Measurements from ENCODE around the gene C4BPB. TPM values are rescaled to one million over a fixed set of nuclear protein-coding genes. Genes with fewer than 3 reads are reported as not detected.

Gene C4BPB
- total RNA-seq, 1 donor from 2014 or later = 0.25 TPM

GRCh38 chr1:207088161-207088560 lies 499 bp upstream of the C4BPB start:
- Mint-ChIP-seq H3K36me3 (ENCODE audit: low read depth, unreplicated experiment) (no peaks in the 10 kb centered on the region), H3K4me3 (ENCODE audit: unreplicated experiment) (no peak overlapping the region), H3K9me3 (ENCODE audit: unreplicated experiment) (no peaks in the 10 kb centered on the region), H3K4me1 (ENCODE audit: low read depth, unreplicated experiment) (peaks cover 44% of the 10 kb centered on the region), H3K27ac (ENCODE audit: unreplicated experiment) (peak overlapping the region; percentile 84), H3K27me3 (ENCODE audit: low read depth, unreplicated experiment) (no peaks in the 10 kb centered on the region)
- no peak overlapping the region for H3K9ac ChIP-seq (ENCODE audit: low read length)
- H2AFZ ChIP-seq (ENCODE audit: low read depth, low read length) = no peak overlapping the region
- H3K4me3 ChIP-seq (ENCODE audit: insufficient read depth, low read depth, low read length) = no peak overlapping the region
- H3K36me3 ChIP-seq (ENCODE audit: insufficient read depth, low read length) = no peaks in the 10 kb centered on the region
- H3K4me1 ChIP-seq (ENCODE audit: insufficient read depth, low read length) = peaks cover 3% of the 10 kb centered on the region
- H3K9me3 ChIP-seq (ENCODE audit: insufficient read depth, low read depth, low read length) = no peaks in the 10 kb centered on the region
- FAIRE-seq (no peak), DNase-seq (ENCODE audit: low read depth) (peak; percentile 54)
- H3K27ac ChIP-seq (ENCODE audit: low read depth, low read length) = no peak overlapping the region
- peak overlapping the region; percentile 10 for H3K4me2 ChIP-seq (ENCODE audit: low read length)
- TF ChIP-seq CTCF (IDR thresholded peaks at IDR 0.05; ENCODE audit: insufficient read depth, low read depth, low read length) (no peak), EZH2 (IDR thresholded peaks at IDR 0.05; ENCODE audit: insufficient read depth, low read length) (no peak)
- H4K20me1 ChIP-seq (ENCODE audit: insufficient read depth, low read length) = no peaks in the 10 kb centered on the region
- no peaks in the 10 kb centered on the region for H3K79me2 ChIP-seq (ENCODE audit: insufficient read depth, low read length)
- H3K27me3 ChIP-seq (ENCODE audit: insufficient read depth, low read length) = no peaks in the 10 kb centered on the region

GRCh38 chr1:207089627-207090355 lies 1.1 kb downstream of the C4BPB start:
- Mint-ChIP-seq H3K27ac (ENCODE audit: unreplicated experiment) (no peak overlapping the region), H3K36me3 (ENCODE audit: low read depth, unreplicated experiment) (no peaks in the 10 kb centered on the region), H3K27me3 (ENCODE audit: low read depth, unreplicated experiment) (no peaks in the 10 kb centered on the region), H3K4me3 (ENCODE audit: unreplicated experiment) (no peak overlapping the region), H3K4me1 (ENCODE audit: low read depth, unreplicated experiment) (peaks cover 35% of the 10 kb centered on the region), H3K9me3 (ENCODE audit: unreplicated experiment) (no peaks in the 10 kb centered on the region)
- DNase-seq (ENCODE audit: low read depth) (no peak), FAIRE-seq (no peak)
- no peak overlapping the region for H3K4me3 ChIP-seq (ENCODE audit: insufficient read depth, low read depth, low read length)
- peaks cover 3% of the 10 kb centered on the region for H3K4me1 ChIP-seq (ENCODE audit: insufficient read depth, low read length)
- H3K9ac ChIP-seq (ENCODE audit: low read length) = no peak overlapping the region
- H3K79me2 ChIP-seq (ENCODE audit: insufficient read depth, low read length) = no peaks in the 10 kb centered on the region
- no peaks in the 10 kb centered on the region for H4K20me1 ChIP-seq (ENCODE audit: insufficient read depth, low read length)
- H3K36me3 ChIP-seq (ENCODE audit: insufficient read depth, low read length) = no peaks in the 10 kb centered on the region
- no peaks in the 10 kb centered on the region for H3K9me3 ChIP-seq (ENCODE audit: insufficient read depth, low read depth, low read length)
- H3K4me2 ChIP-seq (ENCODE audit: low read length) = no peak overlapping the region
- no peak overlapping the region for H3K27ac ChIP-seq (ENCODE audit: low read depth, low read length)
- H2AFZ ChIP-seq (ENCODE audit: low read depth, low read length) = no peak overlapping the region
- TF ChIP-seq EZH2 (IDR thresholded peaks at IDR 0.05; ENCODE audit: insufficient read depth, low read length) = no peak
- no peak for TF ChIP-seq CTCF (IDR thresholded peaks at IDR 0.05; ENCODE audit: insufficient read depth, low read depth, low read length)
- no peaks in the 10 kb centered on the region for H3K27me3 ChIP-seq (ENCODE audit: insufficient read depth, low read length)

Measured in astrocyte (in vitro differentiated cells and primary cell).